ENCODE results near the gene SCFD2.

SCFD2 gene

DNA sequence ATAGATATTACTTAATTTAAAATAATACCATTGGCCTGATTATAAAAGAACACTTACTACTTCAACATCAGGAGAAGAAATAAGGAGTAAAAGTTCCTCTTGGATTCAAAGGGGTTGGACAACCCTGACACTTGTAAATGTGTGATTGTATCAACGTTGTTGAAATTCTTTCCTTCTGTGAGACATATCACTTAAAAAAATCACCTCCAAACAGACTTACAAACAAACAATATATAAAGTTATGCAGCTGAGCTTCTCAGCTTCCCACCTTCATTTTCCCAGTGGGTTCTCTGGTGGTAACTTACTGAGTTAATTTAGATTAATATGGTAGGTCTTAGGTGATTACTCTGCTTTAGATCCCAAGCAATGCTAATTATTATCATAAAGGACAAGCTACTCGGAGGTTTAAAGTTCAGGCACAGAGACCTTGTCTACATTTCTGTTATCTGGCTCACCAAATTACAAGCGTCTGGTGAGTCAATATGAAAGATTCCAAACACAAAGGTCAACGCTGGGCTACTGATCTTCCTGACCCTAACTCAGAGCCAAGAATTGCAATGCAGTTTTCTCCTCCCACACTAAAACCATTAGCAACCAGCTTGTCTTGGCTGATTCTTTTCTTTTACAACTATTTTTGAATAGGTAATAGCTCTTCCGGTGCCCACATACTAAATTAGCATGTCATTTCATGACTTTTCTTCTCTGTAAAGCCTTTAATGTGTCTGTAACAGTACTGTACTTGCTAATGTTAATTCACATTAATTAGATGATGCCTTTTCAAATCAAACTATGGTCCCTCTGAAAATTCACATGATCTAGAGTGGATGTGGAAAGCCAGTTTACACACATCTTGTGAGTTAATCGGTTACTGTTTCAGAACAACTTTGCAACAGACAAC lies 346.1 kb downstream of the SCFD2 start:
- in situ Hi-C loops (cut with MboI; ENCODE audit: low sequenced_read_pairs), result no loop called here

DNA sequence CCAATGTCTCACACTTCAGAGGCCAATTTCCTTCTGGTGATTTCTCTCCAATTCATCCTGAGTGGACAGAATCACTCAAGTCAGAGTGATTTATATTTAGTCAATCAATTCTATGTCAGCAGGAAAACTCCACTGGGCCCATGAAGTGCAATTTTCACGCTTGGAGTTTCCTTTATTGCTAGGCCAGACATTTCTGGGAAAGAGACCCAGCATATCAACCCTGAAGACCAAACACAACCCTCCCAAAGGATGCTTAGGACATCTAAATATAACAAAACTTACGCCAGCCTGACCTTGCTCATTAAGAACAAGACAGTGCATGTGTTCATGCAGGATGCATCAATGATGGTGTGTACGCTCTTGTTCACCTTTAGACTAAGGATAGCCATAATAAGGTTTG lies 347.4 kb downstream of the SCFD2 start:
- in situ Hi-C loops (cut with MboI; ENCODE audit: low sequenced_read_pairs), result no loop called here

DNA sequence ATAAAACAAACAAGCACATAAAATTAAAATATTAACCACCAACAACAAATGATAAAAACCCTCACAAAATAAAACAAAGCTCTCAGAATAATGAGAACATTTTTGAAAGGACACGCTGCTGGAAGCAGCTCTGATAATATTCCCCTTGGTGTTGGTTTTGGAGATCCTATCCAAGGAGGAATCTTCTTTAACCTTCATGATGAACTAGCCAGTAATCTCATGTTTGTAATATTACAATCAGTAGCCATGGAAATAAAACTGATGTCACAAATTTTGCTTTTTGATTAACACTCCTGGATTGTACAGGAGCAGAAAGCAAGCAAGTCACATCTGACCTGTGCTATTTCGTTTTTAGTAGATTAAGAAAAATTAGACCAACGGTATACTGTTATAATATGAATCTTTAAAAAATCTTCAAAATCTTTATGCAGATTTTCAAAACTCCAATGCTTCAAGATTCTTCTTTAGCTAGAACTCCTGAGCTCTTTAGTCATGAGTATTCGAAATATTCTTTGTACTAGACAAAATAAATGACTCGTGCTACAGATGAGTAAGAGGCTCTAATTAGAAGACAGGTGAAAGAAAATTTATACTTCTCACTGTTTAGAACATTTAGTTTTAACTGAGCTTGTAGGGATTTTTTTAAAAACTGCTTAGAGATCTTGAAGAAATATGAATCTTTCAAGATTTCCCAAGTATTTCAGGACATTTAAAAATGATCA lies 349.6 kb downstream of the SCFD2 start:
- in situ Hi-C loops (cut with MboI; ENCODE audit: low sequenced_read_pairs), result no loop called here

DNA sequence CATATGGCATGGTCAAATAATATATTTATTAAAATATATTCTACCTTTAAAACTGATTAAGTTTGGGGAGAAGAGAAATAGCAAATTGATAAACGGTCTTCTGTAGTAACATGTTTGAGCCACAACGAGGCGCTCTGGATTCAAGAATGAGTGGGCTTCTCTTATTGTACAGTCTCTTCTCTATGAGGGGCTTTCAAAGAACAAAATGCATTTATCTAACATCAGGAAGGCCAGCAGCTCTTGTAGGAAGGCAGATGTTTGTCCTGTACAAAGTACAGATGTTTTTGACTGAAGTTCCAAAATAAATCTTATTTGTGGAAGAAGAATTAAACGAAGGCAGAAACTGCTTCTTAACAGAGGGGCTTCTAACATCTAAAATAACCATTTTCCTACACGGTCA lies 350.2 kb downstream of the SCFD2 start:
- in situ Hi-C loops (cut with MboI; ENCODE audit: low sequenced_read_pairs), result no loop called here

DNA sequence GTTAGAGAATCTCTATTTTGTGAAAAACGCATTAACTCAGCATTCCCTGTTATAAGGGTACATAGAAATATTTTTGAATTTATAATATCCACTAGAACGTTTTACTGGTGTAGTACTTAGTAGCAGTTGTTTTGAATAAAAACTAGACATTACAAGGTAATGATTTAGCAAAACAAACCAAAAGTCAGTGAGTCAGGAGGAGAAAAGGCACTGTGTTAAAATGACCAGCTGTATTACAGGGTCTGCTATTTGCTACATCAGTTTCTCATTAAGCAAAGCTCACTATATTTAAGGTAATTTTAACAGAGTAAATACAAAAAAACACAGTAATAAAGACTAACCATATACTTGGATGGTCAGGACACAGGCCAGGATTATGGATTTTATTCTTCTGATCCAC lies 351.0 kb downstream of the SCFD2 start:
- in situ Hi-C loops (cut with MboI; ENCODE audit: low sequenced_read_pairs), result no loop called here

DNA sequence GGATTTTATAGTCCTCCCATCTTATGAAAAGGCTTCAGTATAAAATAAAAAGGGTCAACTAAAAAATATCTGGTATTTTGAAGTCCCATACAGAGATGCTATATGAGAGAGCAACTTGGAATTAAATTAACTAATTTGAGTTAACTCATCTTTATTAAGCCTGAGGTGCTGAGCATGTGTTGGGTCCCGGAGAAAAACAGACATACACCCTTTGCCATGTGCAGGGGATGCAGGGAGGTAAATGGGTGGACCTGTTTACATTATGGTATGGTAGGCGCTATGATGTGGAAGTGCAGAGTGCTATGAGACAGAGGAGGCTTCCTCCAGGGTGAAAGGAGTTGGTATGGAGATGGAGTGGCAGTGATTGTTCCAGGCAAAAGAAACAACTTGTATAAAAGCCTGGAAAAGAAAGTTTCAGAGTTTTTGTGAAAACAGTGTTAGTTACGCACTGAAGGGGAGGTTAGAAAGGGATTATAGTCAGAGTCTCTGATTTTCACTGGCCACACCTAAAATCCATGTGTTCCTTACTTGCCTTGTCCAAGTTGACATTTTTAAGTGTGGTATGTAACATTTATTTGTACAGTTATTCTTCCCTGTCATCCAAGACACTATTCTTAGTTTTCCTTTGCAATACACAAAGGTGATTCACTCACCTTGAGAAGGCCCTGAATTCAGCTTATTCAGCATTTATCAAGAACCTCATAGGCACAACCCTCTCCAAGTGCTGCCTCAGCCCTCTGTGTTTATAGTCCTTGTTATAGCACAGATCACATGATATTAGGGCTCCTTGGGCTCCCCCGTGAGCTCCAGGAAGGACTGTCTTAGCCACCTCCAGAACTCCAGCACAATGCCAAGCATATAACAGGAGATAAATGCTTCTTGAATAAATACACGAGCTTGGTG lies 351.7 kb downstream of the SCFD2 start:
- in situ Hi-C loops (cut with MboI; ENCODE audit: low sequenced_read_pairs), result no loop called here

DNA sequence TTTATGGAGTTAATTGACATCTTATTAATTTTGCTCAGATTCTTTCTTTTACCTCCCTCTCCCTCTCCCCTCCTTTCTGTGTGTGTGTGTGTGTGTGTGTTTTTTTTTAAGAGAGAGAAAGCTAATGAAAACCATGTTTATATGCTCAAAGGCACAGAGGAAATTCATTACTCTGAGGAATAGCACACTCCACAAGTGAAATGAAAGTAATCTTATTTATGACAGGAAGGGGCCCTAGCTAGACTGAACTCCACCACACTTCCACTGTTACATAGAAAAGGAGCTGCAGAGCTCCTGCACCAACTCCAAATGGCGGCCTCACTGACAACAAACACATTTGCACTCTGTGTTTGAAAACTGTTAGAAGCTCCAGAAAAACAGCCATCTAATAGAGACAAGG lies 353.1 kb downstream of the SCFD2 start:
- in situ Hi-C loops (cut with MboI; ENCODE audit: low sequenced_read_pairs), result no loop called here

DNA sequence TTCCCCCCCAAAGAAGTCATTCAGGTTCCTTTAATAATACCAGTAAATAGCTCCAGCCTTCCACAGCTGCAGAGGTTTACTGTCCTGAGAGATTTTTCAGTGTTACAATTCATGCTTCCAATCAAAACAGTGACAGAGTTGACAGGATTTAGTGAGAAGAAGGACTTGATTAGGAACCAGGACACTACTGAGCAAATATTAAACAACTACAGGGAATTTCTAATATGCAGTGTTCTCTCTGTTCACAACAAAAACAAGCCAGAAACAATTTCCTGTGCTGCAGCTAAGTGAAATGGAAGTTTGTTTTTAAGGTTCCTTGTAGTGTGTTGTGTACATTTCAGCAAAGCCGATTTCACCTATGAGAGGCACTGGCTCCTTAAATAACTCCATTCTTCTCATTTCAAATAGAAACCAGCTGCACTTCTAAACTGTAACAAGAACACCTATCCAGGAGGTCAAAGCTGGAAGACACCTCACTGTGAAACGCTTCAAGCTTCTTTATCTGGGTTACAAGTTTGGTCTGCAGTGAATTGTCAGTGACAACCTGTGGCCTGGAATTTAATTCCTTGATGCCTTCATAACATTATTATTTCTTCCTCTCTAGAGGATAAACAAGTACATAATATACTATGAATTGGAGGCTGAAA lies 354.5 kb downstream of the SCFD2 start:
- in situ Hi-C loops (cut with MboI; ENCODE audit: low sequenced_read_pairs), result no loop called here

DNA sequence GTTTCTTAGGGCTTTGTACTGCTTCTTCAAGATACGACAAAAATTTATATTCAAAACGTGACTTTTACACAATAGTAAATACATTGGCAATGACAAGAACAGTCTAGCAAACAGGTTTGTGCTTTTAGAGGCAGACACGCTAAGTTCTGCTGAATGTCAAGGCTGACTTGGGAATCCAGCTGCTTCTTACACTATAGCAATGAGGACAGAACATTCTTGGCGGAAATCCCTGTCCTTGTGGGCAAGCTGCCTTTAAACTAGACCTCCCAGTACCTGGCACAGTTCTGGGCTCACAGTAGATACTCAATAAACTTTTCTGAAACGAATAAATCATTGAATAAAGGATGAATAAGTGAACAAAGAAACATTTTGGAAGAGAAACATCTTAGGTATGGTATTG lies 355.5 kb downstream of the SCFD2 start:
- in situ Hi-C loops (cut with MboI; ENCODE audit: low sequenced_read_pairs), result no loop called here

DNA sequence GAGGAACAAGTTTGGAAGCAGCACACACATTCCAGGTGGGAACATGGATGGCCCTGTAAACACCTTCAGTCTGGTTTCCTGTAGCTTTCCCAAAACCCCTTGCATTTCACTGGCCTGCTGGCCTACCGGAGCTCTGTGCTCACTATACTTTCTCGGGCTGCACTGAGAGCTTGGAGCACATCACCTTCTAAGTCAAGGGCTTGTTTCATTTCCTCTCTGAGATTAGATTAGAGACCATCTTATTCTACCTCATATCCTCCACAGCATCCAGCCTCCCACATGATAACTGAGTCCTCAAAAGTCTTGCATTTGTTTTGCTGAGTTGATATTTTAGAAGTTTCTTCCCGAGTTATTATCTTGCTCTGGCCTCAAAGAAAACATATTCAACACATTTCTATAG lies 356.0 kb downstream of the SCFD2 start:
- in situ Hi-C loops (cut with MboI; ENCODE audit: low sequenced_read_pairs), result no loop called here

DNA sequence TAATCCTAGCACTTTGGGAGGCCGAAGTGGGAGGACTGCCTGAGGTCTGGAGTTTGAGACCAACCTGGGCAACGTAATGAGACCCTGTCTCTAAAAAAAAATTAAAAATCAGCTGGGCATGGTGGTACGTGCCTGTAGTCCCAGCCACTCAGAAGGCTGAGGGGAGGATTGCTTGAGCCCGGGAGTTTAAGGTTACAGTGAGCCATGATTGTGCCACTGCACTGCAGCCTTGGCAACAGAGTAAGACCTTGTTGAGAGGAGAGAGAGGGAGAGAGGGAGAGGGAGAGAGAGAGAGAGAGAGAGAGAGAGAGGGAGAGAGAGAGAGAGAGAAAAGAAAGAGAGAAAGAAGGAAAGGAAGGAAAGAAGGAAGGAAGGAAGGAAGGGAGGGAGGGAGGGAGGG lies 358.8 kb downstream of the SCFD2 start:
- in situ Hi-C loops (cut with MboI; ENCODE audit: low sequenced_read_pairs), result no loop called here

DNA sequence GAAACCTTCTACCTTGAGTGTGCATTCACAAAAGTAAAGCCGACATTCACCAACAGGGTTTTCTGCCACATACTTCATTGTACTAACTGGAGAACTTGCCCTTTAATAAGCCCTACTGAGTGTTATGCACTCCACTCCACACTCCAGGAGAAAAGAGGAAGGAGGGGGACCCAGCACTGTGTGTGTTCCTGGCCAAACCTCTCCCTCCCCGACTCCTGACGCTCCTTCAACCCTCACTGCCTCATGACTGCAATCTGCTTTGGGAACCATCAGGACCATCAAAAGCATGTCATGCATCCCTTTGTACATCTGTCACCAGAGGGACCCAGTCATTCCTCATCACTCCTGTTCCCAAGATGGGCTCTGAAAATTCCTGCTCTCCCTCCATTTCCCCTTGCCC lies 360.1 kb downstream of the SCFD2 start:
- in situ Hi-C loops (cut with MboI; ENCODE audit: low sequenced_read_pairs), result no loop called here

DNA sequence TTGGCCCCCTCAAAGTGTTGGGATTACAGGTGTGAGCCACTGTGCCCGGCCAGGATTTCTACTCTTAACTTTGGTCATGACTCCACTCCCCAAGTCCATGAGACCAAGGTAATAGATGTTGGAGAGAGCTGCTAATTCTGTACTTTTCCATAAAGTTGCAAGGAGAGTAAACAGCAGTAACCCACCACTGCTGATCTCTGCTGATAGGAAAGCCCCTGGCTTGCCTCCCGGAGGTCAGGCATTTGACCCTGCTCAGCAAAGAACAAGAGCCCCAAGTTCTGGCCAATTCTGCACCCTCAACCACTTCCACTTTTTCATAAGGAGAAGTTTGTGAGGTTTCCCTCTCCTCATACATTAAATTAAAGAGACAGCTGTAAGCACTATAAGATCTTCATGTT lies 360.7 kb downstream of the SCFD2 start:
- in situ Hi-C loops (cut with MboI; ENCODE audit: low sequenced_read_pairs), result no loop called here

DNA sequence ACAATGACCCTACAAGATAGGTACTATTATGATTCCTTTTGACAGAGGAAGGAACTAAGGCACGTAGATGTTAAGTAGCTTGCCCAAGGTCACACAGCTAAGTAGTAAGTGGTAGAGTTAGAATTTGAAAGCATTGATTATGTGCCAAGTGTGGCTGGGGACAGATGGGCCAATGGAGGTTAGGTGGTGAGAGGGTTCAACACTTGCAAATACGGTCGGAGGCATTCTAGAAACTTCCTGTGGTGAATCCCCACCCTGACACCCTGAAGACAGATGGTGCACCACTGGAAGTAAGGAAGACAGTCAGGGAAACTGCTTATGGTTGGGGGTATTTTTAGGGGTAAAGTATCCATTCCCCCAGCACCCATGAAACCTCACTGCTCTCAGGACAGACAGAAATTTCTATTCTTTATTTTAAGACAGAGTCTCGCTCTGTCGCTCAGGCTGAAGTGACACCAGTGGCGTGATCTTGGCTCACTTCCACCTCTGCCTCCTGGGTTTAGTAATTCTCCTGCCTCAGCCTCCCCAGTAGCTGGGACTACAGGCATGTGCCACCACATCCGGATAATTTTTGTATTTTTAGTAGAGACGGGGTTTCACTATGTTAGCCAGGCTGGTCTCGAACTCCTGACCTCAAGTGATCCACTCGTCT lies 361.2 kb downstream of the SCFD2 start:
- in situ Hi-C loops (cut with MboI; ENCODE audit: low sequenced_read_pairs), result no loop called here

DNA sequence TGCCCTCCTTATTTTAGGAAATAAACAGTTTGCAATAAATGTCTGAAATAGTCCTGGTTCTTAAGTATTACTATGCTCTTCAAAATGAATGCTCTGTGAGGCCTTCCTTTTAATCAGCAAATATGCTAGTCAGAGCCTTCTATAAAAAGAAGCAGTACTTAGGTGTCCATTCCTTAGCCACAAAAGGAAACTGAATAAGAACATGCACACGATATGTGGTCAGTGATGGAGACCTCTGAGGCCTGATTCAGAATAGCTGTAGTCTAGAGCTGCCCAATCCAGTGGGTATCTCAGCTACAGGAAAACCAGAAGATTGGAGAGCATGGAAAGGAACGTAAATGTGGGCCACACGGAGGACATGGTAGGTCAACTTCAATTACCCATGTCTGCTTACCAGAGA lies 361.9 kb downstream of the SCFD2 start:
- in situ Hi-C loops (cut with MboI; ENCODE audit: low sequenced_read_pairs), result no loop called here

DNA sequence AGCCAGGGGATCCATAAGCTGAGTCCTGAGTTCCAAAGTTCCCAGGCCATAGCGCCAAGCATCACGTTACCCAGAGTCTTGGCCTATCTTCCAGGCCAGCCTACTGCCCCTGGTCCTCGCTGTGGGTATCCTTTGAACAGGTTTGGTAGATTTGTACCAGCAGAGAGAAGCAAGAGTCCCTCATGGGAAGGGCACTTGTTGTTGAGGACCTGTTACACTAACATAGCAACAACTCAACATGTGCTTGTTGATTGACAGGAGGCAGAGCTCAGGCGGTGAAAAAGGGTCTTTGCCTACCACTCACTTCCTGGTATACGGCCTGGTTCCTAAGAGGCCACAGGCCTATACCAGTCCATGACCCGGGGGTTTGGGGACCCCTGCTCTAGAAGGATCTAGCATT lies 365.3 kb downstream of the SCFD2 start:
- in situ Hi-C loops (cut with MboI; ENCODE audit: low sequenced_read_pairs), result no loop called here

DNA sequence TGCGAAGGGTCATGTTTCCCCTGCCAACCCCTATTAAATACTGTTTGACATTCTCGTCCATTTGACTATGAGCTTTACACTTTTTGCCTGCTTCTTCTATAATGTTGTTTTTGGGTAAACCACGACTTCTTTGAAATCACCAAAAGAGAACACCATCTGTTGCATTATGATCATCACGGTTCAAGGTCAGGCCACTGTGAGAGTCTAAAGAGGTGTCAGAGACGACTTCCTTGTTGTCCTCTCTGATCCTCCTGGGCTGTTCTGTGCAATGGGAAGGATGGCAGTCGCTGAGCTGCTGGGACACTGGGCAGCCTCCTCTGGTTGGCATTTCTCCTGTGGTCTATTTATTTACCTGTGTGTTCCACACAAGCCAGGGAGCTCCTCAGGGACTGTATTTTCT lies 366.2 kb downstream of the SCFD2 start:
- in situ Hi-C loops (cut with MboI; ENCODE audit: low sequenced_read_pairs), result loop anchor here (25.0 kb wide), 1 partner anchor 462 kb away; no protein-coding TSS in a partner anchor

DNA sequence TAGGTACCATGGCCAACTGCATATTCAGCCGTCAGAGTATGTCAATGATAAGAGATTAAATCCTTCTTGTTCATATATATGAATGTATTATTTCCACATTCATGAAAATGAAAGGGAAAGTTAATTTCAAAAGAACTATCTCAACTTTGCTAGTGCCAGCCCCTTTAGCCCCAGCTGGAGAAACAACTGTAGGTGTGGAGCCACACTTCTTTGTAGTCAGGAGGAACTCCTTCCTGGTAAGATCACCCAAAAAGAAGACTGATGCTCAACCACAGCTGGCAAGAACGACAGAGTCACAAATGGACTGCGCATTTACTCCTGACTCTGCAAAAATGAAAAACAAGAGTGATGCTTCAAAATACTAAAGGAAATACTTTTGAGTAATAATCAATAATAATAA lies 367.4 kb downstream of the SCFD2 start:
- in situ Hi-C loops (cut with MboI; ENCODE audit: low sequenced_read_pairs), result loop anchor here (25.0 kb wide), 1 partner anchor 461 kb away; no protein-coding TSS in a partner anchor

DNA sequence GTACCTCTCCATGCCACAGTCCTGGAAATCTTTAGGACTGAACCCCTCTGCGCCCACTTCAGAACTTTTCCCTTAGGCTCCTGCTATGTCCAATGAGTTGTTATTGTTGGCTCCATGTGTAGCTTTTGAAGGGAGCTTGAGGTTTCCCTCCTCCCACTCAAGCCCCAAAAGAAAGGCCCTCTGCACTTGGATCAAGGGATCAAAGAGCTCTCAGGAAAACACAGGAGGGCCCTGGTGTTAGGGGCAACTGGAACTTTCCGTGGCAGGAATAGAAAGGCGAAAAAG lies 368.8 kb downstream of the SCFD2 start:
- in situ Hi-C loops (cut with MboI; ENCODE audit: low sequenced_read_pairs), result loop anchor here (25.0 kb wide), 1 partner anchor 460 kb away; no protein-coding TSS in a partner anchor
